GM10266 (cell line): ENCODE measurements around the gene NAB2.

Experiments
- DNase-seq: peaks from one replicate; pipeline ENCODE4 v3.0.0; 2012; ENCODE audit errors: extremely low spot score
- TF ChIP-seq, protein P1 (sequence below): IDR thresholded peaks from 2 replicates; pipeline ENCODE4 v1.5.1; 2012; ENCODE audit warnings: mild to moderate bottlenecking, low read depth; ENCODE audit not compliant: control insufficient read depth, insufficient read depth; ENCODE audit errors: missing control alignments

The NAB2 gene

DNA sequence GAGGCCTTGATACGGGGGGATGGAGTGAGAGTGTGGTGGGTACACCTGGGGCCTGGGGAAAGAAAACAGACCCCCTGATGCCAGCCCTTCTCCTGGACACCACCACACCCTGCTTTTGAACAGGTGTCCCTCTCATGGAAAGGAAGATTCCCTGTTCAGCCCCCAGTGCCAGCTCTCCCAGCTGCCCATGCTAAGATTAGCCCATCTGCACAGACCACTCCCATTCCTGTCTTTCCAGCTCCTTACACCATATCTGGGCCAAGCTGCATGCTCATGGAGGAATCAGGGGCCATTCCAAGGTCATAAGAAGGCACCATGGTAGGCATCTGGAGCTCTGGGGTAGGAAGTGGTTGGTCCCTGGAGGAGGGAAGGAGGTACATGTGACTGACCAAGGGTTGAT, 9.6 kb downstream of the NAB2 start:
- TF ChIP-seq, protein P1, sequence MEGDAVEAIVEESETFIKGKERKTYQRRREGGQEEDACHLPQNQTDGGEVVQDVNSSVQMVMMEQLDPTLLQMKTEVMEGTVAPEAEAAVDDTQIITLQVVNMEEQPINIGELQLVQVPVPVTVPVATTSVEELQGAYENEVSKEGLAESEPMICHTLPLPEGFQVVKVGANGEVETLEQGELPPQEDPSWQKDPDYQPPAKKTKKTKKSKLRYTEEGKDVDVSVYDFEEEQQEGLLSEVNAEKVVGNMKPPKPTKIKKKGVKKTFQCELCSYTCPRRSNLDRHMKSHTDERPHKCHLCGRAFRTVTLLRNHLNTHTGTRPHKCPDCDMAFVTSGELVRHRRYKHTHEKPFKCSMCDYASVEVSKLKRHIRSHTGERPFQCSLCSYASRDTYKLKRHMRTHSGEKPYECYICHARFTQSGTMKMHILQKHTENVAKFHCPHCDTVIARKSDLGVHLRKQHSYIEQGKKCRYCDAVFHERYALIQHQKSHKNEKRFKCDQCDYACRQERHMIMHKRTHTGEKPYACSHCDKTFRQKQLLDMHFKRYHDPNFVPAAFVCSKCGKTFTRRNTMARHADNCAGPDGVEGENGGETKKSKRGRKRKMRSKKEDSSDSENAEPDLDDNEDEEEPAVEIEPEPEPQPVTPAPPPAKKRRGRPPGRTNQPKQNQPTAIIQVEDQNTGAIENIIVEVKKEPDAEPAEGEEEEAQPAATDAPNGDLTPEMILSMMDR = no peak
- no peak for DNase-seq

DNA sequence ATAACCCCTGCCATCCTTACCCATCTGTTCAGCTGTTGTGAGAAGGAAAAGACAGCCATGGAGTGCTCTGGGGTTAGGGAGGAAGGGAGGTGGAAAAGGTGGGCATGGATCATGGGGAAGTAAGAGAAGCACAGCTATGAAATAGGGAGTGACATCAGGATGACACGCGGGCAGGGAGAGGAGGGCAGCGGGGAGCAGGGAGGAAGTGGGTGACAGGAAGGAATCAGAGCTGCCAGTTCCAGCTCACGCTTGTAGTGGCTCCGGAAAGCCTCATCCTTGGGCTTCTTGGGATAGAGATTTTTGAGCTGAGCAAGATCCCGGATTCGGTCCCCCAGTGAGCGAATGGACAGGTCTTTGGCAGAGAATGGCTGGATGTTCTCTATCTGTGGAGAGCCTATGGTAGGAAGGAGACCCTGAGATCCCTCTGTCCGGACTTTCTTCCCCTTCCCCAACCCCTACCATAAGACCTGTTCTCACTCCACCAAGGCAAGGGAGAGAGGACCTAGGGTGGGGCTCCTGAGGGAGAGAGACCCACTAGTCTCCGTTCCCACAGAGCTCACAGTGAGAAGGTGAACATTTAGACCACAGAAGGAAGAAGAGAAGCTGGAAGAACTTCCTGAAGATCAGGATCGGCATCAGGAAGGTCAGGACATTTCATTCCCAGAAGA, 10.3 kb downstream of the NAB2 start:
- no peak for DNase-seq
- TF ChIP-seq, protein P1 = no peak

DNA sequence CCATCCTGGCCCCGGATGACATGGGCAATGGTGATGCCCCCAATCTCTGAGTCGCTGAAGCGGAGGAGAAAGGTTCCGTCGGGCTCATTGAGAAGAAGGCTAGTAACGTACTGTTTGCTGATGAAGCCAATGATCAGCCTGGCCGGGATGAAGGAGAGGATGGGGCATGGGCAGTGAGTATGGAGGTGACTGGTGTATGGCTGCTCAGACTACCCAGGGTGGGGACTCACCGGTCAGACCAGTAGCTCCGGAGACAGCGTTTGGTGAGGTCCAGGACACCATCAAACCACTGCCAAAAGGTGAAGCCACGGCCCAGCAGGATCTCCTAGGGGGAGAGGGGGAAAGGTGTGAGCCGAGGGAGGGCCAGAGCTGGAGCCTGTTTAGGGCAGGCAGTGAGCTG, 10.9 kb downstream of the NAB2 start:
- TF ChIP-seq, protein P1 = no peak

DNA sequence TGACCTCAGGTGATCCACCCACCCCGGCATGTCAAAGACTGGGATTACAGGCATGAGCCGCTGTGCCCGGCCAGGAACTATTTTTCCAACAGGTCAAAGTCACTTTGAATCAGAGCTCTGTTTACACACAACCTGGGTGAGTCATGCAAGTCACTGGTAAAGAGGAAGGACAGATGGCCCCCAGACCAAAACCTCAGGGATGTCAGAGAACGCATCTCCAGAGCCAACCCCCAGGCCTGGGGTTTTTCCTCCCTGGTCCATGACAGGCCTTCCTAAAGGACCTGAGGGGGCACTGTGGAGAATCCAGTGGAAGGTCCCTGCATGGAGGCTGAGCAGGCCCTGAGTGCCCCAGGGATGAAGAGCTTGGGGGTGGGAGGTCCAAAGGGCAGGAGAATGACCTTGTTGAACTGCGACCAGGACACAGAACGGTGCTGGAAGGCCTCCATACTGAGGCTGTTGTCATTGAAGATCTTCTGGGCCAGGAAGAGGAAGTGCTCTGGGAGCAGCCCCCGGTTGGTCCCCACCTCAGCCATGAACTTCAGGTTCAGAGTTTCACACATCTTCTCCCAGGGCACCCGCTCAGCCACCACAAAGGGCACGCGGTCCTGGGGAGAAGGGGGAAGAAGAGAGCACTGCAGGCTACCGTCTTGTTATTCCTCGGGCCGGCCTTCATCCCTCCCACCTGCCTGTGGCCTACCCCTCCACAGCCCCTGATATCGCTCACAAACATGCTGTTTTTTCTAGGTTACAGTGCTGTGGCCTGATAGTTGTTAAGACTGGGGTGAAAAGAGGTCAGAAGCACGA, 13.2 kb downstream of the NAB2 start:
- DNase-seq = no peak
- TF ChIP-seq, protein P1 = no peak

More for the DNA sequence above, 10.9 kb downstream of the NAB2 start:
- no peak for DNase-seq

DNA sequence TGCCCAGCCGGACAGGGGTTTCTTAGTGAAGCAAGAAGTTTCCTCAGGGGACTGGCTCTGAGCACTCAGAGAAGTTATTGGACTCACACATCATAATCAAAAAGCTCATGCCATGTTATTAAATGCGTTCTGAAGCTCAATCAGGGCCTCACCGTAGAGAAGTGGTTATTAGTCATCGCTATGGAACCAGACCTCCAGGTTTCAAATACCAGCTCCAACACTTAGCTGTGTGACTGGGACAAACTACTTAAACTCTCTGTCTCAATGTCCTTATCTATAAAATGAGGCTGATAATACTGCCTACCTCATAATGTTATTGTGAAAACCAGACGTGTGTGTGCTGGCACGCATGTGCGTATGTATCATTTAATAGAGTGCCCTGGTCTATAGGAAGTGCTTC, 14.9 kb downstream of the NAB2 start:
- DNase-seq = no peak
- TF ChIP-seq, protein P1 = no peak

DNA sequence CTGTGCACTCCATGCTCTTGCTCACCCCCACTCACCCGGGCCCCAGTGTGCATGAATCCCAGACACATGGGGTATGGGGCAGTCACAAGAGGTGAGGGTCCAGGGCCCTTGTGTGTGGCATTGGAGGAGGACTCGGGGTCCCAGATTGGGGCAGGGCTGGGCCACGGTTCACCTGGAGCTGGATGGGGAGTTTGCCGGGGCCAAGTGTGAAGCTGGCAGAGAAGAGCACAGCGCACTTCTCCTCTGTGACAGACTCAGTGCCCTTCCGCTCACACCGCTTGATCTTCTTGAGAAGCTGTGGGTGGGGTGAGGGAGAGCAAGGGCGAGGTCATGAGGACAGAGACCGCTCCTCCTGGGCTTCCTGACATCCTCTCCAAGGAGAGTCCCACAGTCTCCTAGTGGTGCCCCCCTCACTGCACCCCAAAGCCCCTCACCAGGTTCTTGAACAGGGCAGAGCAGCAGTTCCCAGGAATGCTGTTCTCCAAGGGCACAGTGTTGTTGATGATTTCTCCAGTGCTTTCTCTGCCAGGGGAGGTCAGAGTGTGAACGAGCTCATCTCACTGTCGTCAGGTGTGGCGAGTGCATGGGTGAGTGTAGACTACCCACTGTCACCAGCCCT, 15.5 kb downstream of the NAB2 start:
- DNase-seq = no peak
- TF ChIP-seq, protein P1 = no peak
